Calu3 (cell line): Measurements from ENCODE around the gene CASTOR1. TPM values are rescaled to one million over a fixed set of nuclear protein-coding genes. Genes with fewer than 3 reads are reported as not detected.

ENCODE experiments used
- BruUV-seq: library from RNA; stranded (reverse); fragments of 400-500 nt; replicated peaks from 2 replicates; lab custom pipeline; 2021; lab: Mats Ljungman, UMichigan
- CTCF ChIA-PET: fragments of 300-600 bp; sonication (Branson Sonifier 250); formaldehyde crosslinking; loops from one replicate; lab custom pipeline; 2022; ENCODE audit warnings: antibody characterized with exemption; lab: Charles Lee
- DNase-seq: peaks from one replicate; pipeline ENCODE4 v3.0.0; 2022
- H3K27ac Mint-ChIP-seq: one replicate; pipeline ENCODE4 v1.8.0; 2022; ENCODE audit warnings: mixed read lengths; ENCODE audit not compliant: unreplicated experiment
- H3K27me3 Mint-ChIP-seq: one replicate; pipeline ENCODE4 v1.8.0; 2022; ENCODE audit warnings: mixed read lengths; ENCODE audit not compliant: unreplicated experiment
- H3K36me3 Mint-ChIP-seq: one replicate; pipeline ENCODE4 v1.8.0; 2022; ENCODE audit warnings: mild to moderate bottlenecking, moderate library complexity, mixed read lengths; ENCODE audit not compliant: insufficient read depth, unreplicated experiment
- H3K4me1 Mint-ChIP-seq: one replicate; pipeline ENCODE4 v1.8.0; 2022; ENCODE audit warnings: mild to moderate bottlenecking, low read depth, mixed read lengths; ENCODE audit not compliant: unreplicated experiment
- H3K4me3 Mint-ChIP-seq: one replicate; pipeline ENCODE4 v1.8.0; 2022; ENCODE audit warnings: mild to moderate bottlenecking, low read depth, moderate library complexity, mixed read lengths; ENCODE audit not compliant: unreplicated experiment
- H3K9me3 Mint-ChIP-seq: one replicate; pipeline ENCODE4 v1.8.0; 2022; ENCODE audit warnings: low read depth, mixed read lengths; ENCODE audit not compliant: unreplicated experiment
- CTCF ChIP-seq: fragments of 200-600 bp; IDR thresholded peaks from one replicate; pipeline ENCODE4 v1.8.0; 2022; ENCODE audit warnings: antibody characterized with exemption; ENCODE audit not compliant: unreplicated experiment
- intact Hi-C: fragments of 100-400 bp; cut with micrococcal nuclease; formaldehyde crosslinking; loops from one replicate; pipeline ENCODE4 v1.10.0; 2022; ENCODE audit not compliant: unreplicated experiment
- total RNA-seq: library from RNA; stranded (reverse); gene quantifications from 2 replicates; pipeline ENCODE4 v1.2.3, GENCODE V29; 2022

Gene CASTOR1
- total RNA-seq, 1 experiment from 2014 or later: 14.2 TPM

GRCh38 chr22:30277547-30278344, 11.6 kb downstream of the CASTOR1 start:
- Mint-ChIP-seq H3K36me3 (peaks cover 5% of the 10 kb centered on the region), H3K4me3 (no peak overlapping the region), H3K27ac (peak overlapping the region; percentile 12), H3K27me3 (no peaks in the 10 kb centered on the region), H3K4me1 (peaks cover 9% of the 10 kb centered on the region), H3K9me3 (no peaks in the 10 kb centered on the region)
- no peak for TF ChIP-seq CTCF
- no peak for DNase-seq
- intact Hi-C loops: loop anchor here (10.0 kb wide), 1 partner anchor 47 kb away; the partner anchor contains the start of gene TBC1D10A
- no TSS peak for BruUV-seq
- CTCF ChIA-PET: interaction anchor here (0.6 to 1.2 kb wide), 4 partner anchors 10 to 148 kb away, joined by 3 to 5 read pairs (median 4); no protein-coding TSS in a partner anchor

- Mint-ChIP-seq H3K27ac (no peak overlapping the region), H3K27me3 (no peaks in the 10 kb centered on the region), H3K36me3 (peaks cover 5% of the 10 kb centered on the region), H3K4me3 (no peak overlapping the region), H3K4me1 (peaks cover 9% of the 10 kb centered on the region), H3K9me3 (no peaks in the 10 kb centered on the region)
- CTCF ChIA-PET: no interaction called here
- TF ChIP-seq CTCF: no peak
- intact Hi-C loops: loop anchor here (10.0 kb wide), 1 partner anchor 49 kb away; the partner anchor contains the start of gene TBC1D10A
- DNase-seq: no peak
- BruUV-seq: no TSS peak
Observed at GRCh38 chr22:30276039-30276438, 13.3 kb downstream of the CASTOR1 start.

GRCh38 chr22:30275625-30276024, 13.7 kb downstream of the CASTOR1 start:
- Mint-ChIP-seq H3K9me3 (no peaks in the 10 kb centered on the region), H3K27ac (no peak overlapping the region), H3K4me3 (no peak overlapping the region), H3K36me3 (peaks cover 5% of the 10 kb centered on the region), H3K4me1 (peaks cover 9% of the 10 kb centered on the region), H3K27me3 (no peaks in the 10 kb centered on the region)
- intact Hi-C loops: loop anchor here (10.0 kb wide), 1 partner anchor 49 kb away; the partner anchor contains the start of gene TBC1D10A
- DNase-seq: no peak
- no TSS peak for BruUV-seq
- CTCF ChIA-PET: no interaction called here
- no peak for TF ChIP-seq CTCF

GRCh38 chr22:30274437-30274812, 14.9 kb downstream of the CASTOR1 start:
- intact Hi-C loops: loop anchor here (10.0 kb wide), 1 partner anchor 50 kb away; the partner anchor contains the start of gene TBC1D10A
- no peak overlapping the region for H3K4me3 Mint-ChIP-seq
- no peak for TF ChIP-seq CTCF
- H3K36me3 Mint-ChIP-seq: peaks cover 2% of the 10 kb centered on the region
- no peaks in the 10 kb centered on the region for H3K27me3 Mint-ChIP-seq
- BruUV-seq: no TSS peak
- peaks cover 9% of the 10 kb centered on the region for H3K4me1 Mint-ChIP-seq
- H3K27ac Mint-ChIP-seq: no peak overlapping the region
- no peak for DNase-seq
- CTCF ChIA-PET: no interaction called here
- H3K9me3 Mint-ChIP-seq: no peaks in the 10 kb centered on the region
